HG03103 (cell line): ENCODE measurements around the gene PLIN4.

Source experiments
- ATAC-seq: cut with Tn5 transposase; IDR thresholded peaks from one replicate; pipeline ENCODE4 v1.9.1; 2021; ENCODE audit warnings: low read depth; ENCODE audit not compliant: unreplicated experiment

PLIN4 gene

DNA sequence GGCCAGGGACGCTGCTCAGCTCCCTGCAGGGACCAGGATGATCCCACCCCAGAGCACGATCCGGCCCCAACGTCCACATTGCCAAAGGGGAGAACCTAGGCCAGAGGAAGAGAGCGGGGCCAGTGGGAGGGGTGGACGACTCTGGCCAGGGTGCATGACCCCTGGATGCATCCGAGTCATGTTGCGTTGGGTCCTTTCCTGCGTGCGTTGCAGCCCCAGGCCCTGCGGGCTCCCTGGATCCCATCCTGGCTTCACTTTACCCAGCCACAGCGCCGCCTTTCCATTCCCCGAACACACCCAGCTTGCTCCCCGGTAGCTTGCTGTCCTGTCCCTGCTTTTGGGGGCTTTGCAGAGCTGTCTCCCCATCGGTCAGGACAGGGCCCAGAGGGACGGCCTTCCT is 10.5 kb downstream of the PLIN4 start:
- ATAC-seq = no peak

DNA sequence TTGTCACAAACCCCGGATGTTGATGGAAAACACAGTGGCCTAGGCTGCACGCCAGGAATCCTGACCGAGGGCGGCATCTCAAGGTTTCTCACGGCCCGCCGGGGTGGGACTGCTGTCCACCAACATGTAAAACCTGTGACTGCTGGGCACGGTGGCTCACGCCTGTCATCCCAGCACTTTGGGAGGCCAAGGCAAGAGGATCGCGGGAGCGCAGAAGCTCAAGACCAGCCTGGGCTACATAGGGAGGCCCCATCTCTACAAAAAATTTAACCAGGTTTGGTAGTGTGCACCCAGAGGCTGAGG is 11.2 kb downstream of the PLIN4 start:
- no peak for ATAC-seq

DNA sequence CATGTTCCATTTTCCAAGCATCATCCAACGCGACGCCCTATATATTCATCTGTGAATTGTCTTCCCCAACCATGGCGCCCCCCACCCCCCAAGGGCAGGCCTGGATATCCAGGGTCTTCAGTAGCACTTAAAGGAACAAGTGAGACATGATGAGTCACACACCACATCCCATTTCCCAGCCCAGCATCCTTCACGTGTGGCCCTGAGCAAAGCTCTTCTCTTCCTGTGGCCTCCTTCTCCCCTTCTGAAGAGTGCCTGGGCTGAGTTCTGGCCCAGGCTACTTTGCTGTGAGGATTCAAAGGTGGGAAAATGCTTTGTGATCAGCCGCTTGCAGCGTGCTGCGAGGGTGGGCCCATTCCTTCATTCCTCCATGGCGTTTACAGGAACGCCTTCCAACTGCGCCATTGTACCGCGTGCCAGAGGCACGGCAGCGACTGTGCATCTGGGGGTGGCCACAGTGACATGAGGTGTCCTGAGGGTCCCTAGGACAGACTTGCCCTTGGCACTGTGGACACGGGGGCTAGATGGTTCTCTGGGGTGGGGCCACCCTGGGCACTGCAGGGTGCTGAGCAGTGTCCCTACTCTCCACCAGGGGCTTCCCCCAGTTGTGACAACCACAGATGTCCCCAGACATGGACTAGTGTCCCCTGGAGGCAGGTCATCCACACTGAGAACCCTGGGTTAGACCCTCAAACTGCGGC is 11.7 kb downstream of the PLIN4 start:
- ATAC-seq = no peak

DNA sequence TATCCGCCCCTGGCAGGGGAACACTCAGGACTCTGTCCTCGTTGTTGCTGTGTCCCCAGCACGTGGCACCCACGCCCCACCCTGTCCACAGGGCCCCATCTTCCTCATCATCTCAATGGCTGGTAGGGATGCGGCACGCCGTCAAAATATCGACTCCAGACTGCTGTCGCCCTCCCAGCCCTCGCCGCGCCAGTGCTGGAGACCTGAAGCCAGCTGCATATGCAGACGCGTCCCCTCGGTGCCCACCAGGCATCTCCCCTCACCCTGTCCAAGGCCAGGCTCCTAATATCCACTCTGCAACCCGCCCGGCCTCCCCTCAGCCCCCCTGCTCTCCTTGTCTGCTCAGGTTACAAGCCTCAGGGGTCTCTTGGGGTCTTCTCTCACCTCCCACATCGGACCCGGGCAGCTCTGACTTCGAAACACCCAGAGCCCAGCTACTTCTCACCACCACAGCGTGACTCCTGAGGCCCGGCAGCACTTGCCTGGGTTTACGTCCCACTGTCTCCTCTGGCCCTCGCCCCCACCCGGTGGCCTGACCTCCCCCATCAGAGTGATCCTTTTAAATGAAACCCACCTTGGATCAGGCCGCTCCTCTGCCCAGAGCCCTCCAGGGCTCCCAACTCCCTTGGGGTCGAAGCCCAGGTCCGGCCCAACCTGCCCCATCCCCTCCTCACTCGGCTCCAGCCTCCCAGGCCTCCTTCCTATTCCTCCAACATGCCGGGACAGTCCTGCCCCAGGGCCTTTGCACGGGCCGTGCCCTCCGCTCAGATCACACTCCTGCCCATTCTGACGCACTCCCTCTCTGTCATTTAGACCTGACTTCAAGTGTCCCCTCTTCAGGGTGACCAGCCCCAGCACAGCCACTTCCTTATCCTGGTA is 12.5 kb downstream of the PLIN4 start:
- no peak for ATAC-seq

DNA sequence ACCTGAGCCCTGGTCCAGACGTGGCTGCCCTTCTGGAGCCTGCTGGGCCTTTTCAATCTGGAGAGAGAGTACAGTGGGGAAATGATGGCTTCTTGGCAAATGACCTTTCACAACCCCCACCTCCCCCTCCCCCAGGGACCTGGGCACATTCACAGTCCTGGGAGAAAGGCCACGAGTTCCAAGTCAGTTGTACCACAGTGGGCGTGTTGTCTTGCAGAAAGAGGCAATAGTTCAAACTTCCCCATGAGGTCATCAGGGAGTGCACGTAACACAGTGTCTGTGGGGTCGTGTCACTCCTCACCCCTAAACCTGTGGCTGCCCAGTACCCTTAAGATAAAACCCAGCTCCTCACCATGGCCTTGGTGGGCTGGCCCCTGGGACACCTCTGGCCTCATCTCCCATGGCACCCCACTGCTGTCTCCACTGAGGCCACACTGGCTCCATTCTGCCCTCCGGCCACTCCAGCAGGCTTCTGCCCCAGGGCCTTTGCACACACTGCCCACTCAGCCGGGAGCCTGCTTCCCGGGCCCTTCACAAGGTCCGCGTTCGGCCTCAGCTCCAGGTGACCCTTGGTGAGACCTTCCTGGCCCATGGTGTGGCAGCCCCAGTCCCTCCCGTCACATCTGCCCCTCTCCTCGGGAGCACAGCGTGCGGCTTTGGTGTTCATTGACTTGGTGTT is 13.3 kb downstream of the PLIN4 start:
- no peak for ATAC-seq

DNA sequence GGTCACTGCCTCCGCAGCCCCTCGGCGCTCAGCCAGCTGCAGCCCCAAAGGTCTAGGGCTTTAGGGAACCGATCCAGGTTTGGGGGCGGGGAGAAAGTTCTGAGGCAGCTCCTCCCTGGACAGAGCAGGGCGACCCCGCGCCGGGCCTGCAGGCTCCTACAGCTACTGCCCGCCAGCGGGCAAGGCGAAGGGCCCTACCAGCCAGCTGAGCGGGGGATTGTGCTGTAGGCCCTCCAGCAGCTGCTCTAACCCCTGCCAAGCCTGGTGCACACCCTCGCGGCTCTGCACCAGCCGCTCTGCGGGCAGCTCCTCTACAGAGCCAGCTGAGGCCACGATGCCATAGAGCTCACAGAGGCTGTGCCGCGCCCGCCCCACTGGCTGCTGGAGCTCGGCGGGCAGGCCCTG is 14.0 kb downstream of the PLIN4 start:
- ATAC-seq = no peak

DNA sequence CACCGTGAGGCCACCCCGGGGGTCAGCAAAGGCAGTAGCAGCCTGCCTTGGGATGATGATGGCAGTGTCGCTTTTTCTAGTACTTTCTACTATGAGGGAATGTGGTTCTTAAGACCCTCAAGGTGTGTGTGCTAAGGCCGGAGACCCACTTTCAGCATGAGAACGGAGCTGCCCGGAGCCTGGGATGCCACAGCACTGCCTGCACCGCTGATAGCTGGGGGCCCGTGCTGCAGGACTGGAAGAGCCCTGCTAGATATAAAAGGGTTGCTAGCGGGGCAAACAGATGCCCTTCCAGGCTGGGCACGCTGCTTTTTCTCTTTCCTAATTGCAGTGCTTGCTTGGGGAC is 14.5 kb downstream of the PLIN4 start:
- ATAC-seq = no peak

DNA sequence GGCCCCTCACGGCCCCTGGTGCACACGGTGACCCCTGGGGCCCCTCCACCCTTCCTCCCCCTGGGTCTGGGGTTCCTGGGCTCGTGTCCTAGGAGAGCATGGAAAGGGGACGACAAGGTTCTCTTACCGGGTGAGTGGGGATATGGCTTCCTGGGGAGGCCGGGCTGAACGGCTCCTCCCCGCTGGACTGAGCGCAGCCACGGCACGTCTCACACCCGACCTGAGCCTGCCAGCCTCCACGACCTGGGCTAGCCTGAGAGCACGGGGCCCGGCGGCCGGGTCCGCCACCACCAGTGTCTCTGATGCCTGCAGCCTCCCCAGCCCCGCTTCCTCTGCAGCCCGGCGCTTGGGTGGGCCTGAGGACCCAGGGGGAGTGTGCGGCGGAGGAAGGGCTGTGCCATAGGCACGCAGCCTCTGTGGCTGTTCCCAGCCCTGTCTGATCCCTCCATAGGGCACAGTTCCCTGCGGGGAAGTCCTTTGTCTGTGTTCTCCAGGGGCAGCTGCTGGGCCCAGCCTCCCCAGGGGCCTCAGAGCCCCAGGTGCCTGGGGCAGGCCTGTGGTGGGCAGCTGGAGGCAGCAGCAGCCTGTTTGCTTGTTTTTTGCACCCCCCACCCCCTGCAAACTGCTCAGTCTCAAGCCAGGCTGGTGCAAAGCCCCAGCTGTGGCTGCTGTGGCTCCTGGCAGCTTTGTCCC is 15.0 kb downstream of the PLIN4 start:
- ATAC-seq = no peak

DNA sequence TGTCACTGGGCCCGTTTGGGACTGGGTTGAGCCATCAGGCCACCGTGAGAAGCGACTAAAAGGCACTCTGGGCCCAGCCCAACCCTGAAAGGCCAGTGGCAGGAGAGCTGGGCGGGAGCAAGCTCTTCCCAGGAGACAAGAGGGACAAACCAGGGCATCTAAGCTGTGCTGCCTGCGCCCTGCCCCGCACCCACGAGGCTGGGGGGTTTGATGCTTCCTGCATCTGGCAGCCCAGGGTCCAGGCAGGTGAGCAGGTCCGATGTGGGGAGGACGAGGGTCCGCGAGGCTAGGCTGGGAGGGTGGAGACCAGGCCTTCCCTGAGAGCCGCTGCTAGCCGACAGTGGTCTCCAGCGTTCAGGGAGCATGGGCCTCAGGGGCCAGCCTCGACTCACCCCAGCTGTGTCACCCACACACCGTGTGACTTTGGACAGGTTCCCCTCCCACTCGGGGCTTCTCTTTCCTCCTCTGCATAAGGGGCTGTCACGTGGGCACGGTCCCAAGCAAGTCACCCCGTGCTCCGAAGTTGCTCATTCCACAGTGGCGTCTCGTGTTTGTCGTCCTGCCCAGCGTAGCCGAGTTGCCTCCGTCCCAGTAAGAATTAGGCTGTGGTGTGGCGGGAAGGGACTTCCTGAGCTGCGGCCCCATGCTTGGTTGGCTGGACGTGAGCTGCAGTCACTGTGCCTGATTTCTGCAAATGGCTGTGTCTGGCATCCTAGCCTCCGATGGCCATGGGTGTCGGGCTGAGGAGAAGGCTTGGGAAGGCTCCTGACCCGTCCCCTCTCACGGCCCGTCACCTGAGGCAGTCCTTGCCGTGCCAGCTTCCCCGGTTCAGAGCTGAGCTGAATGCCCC is 15.8 kb downstream of the PLIN4 start:
- ATAC-seq = no peak

DNA sequence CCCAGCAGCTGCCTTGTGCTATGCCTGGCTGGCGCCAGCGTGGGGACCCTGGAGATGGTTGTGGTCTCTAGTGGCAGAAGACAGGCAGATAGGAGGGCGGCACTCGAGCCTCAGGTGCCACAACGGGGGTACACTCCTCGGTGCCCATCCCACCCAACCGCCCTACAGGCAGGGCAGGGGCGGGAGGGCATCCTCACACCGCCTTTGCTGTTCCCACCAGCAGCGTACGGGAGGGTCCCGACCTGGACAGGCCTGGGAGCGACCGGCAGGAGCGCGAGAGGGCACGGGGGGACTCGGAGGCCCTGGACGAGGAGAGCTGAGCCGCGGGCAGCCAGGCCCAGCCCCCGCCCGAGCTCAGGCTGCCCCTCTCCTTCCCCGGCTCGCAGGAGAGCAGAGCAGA is 16.6 kb downstream of the PLIN4 start:
- no peak for ATAC-seq

DNA sequence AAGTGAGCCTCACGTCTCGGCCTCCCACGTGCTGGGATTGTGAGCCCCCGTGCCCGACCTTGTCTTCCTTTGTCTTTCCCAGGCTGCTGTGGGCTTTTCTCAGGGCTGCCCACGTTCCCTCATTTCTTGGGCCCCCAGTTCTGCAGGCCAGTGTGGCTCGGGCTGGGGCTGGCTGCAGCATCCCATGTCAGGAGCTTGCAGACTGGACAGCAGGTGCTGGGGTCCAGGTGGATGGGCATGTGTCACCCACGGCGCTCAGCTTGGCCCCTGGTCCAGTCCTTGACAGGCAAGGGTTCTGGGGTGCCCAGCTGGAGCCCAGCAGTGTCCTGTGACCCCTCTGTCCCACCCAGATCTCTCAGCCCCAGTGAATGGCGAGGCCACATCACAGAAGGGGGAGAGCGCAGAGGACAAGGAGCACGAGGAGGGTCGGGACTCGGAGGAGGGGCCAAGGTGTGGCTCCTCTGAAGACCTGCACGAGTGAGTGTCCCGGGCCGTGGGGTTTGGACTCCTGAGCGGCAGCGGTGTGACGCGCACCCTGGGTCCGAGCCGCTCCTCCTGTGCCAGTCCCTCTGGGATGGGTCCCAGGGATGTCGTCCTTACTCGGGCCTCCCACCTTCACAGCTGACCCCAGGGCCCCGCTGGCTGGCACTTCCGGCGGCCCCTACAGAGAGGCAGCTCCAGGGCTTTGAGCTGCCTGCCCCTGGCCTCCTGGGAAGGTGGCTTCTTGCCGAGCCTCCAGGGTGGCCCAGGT is 17.3 kb downstream of the PLIN4 start:
- ATAC-seq = no peak

DNA sequence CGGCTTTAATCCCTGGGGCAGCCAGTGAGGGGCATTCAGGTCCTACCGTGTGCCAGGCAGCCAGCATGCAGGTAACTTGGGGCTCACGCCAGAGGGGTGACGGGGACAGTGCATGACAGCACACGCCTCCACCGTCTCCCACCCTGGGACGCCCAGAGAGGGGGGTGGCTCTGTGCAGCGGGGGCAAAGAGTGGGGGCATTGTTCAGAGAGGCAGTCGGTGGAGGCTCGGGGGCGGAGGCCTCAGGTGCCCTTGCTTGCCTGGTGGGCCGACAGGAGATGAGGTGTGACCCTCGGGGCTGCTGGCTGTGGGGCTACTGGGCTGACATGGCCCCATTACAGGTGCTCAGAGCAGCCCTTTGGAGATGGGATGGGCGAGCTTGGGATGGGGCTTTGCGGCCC is 18.4 kb downstream of the PLIN4 start:
- no peak for ATAC-seq

DNA sequence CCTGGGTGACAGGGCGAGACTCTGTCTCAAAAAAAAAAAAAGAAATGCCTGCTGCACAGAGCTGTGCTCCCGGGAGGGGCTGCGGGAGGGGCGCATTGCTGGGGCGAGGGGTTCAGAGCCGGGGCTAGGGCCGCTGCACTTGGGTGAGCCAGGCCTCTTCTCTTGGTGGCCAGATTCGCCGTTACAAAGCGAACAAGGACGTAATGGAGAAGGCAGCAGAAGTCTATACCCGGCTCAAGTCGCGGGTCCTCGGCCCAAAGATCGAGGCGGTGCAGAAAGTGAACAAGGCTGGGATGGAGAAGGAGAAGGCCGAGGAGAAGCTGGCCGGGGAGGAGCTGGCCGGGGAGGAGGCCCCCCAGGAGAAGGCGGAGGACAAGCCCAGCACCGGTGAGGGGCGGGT is 19.0 kb downstream of the PLIN4 start:
- no peak for ATAC-seq

DNA sequence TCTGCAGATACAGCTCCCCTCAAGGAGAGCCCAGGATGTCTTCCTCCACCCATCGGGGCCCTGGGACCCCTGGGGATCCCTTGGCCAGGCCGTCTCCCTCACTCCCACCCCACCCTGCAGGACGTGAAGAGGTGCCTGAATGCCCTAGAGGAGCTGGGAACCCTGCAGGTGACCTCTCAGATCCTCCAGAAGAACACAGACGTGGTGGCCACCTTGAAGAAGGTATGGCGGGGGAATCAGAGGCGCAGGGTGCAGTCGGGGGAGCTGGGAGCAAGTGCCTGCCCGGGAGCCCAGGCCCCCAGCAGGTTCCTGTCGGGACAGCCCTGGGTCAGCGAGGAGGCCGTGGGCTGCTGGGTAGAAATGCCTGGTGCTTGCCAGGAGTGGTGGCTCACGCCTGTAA is 19.6 kb downstream of the PLIN4 start:
- ATAC-seq = no peak

DNA sequence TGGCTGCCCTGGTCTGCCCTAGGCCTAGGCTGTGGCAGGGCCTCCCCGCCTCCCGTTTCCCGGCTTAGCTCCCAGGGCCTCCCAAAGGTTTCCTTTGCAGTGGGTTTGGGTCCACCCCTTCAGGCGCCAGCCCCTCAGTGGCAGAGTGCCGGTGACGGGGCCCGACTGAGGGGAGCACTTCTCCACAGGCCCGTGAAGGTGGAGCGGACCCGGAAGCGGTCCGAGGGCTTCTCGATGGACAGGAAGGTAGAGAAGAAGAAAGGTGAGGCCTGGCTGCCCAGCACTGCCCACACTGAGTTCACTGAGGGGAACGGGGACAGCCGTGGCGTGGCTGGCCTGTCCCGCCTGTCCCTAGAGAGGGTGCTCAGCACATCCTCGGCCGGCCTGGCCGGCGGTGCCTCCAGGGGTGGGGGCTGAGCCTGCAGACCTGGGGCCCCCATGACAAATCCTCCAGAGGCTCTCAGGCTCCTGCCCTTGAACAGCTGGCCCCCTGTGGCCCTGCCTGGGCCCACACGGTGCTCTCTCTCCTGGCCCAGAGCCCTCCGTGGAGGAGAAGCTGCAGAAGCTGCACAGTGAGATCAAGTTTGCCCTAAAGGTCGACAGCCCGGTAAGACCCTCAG is 20.4 kb downstream of the PLIN4 start:
- no peak for ATAC-seq

DNA sequence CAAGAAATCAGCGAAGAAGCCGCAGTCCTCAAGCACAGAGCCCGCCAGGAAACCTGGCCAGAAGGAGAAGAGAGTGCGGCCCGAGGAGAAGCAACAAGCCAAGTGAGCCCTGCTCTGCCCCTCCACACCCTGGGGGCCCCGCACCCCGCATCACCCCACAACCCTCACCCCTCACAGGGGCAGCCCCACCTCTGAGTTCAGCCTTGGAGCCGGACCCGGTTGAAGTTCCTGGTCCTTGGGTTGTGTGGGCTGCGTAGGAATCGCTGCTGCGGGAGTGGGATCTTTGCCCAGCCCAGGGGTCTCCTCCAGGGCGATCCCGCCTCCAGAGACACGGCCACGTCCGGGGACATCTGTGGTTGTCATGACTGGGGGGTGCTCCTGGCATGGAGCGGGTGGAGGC is 22.0 kb downstream of the PLIN4 start:
- no peak for ATAC-seq

DNA sequence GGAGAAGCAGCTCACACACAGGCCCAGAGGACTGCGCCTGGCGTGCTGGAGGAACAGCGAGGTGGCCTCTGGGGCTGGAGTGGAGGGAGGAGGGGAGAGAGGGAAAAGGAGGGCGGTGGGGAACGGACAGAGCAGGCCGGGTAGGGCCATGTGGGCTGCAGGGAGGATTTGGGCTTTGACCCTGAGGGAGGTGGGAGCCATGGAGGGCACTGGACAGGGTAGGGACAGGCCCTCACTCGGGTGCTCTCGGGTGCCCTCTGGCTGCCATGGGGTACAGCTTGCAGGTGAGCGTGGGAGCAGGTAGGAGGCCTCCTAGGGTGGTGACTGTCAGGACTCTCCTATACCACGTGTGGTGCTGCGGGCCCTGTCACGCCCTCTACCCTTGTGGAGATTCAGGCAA is 22.8 kb downstream of the PLIN4 start:
- ATAC-seq = no peak

DNA sequence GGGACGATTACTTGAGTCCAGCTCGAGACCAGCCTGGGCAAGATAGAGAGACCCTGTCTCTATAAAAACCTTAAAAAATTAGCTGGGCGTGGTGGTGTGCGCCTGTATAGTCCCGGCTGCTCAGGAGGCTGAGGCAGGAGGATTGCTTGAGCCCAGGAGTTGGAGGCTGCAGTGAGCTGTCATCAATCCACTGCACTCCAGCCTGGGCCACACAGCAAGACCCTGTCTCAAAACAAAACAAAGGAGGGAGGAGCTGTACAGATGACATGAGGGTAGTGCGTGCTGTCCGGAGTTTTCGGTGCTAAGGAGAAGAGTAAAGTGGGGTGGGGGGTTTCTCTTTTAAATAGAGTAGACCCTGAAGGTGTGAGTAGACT is 23.6 kb downstream of the PLIN4 start:
- ATAC-seq = no peak

DNA sequence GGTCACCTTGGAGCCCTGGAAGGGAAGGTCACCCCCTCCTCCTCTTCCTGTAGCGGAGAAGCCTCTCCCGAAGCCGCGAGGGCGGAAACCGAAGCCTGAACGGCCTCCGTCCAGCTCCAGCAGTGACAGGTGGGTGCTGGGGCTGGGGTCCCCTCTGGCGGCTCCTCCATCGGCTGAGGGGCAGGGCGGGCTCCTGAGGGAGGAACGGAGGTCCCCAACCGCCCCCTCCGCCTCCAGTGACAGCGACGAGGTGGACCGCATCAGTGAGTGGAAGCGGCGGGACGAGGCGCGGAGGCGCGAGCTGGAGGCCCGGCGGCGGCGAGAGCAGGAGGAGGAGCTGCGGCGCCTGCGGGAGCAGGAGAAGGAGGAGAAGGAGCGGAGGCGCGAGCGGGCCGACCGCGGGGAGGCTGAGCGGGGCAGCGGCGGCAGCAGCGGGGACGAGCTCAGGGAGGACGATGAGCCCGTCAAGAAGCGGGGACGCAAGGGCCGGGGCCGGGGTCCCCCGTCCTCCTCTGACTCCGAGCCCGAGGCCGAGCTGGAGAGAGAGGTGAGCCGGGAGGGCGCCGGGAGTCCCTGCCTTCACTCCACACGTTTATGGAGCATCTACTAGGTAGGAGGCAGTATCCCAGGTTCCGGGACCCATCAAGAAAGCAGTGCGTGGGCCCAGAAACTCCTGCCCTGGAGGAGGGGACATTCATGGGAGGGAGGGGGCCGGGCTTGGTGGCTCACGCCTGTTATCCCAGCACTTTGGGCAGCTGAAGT is 24.2 kb downstream of the PLIN4 start:
- no peak for ATAC-seq
